H9 (cell line): ENCODE data around the gene SEMA4D. TPM values are rescaled to one million over a fixed set of nuclear protein-coding genes. Genes with fewer than 3 reads are reported as not detected.

Experiments
- DNase-seq: peaks from one replicate; pipeline ENCODE4 v3.0.0-alpha.2; 2017
- H2AFZ ChIP-seq: one replicate; pipeline ENCODE4 v1.6.1; 2013; ENCODE audit warnings: mild to moderate bottlenecking, low read length, control low read depth, moderate library complexity
- H2AK5ac ChIP-seq: 2 replicates; pipeline ENCODE4 v1.6.1; 2013; ENCODE audit warnings: low read length, control low read depth, mixed read lengths; ENCODE audit not compliant: insufficient read length
- H2BK120ac ChIP-seq: one replicate; pipeline ENCODE4 v1.6.1; 2013; ENCODE audit warnings: low read depth, mild to moderate bottlenecking, low read length, control low read depth, inconsistent platforms; ENCODE audit not compliant: poor library complexity, severe bottlenecking
- H2BK12ac ChIP-seq: 2 replicates; pipeline ENCODE4 v1.6.1; 2013; ENCODE audit warnings: low read length, control low read depth, mixed read lengths, low read depth; ENCODE audit not compliant: insufficient read length
- H2BK15ac ChIP-seq: 2 replicates; pipeline ENCODE4 v1.6.1; 2013; ENCODE audit warnings: low read depth, low read length, control low read depth
- H2BK20ac ChIP-seq: one replicate; pipeline ENCODE4 v1.6.1; 2013; ENCODE audit warnings: low read depth, mild to moderate bottlenecking, low read length, control low read depth, inconsistent platforms; ENCODE audit not compliant: poor library complexity, severe bottlenecking
- H2BK5ac ChIP-seq: 2 replicates; pipeline ENCODE4 v1.6.1; 2013; ENCODE audit warnings: low read length, control low read depth, mixed read lengths; ENCODE audit not compliant: insufficient read length
- H3K14ac ChIP-seq: 2 replicates; pipeline ENCODE4 v1.6.1; 2013; ENCODE audit warnings: low read length, control low read depth; ENCODE audit not compliant: insufficient read depth
- H3K18ac ChIP-seq: 2 replicates; pipeline ENCODE4 v1.6.1; 2013; ENCODE audit warnings: low read depth, mild to moderate bottlenecking, mixed read lengths, low read length, control low read depth; ENCODE audit not compliant: insufficient read length
- H3K23ac ChIP-seq: 2 replicates; pipeline ENCODE4 v1.6.1; 2013; ENCODE audit warnings: low read length, control low read depth, mixed read lengths, low read depth; ENCODE audit not compliant: insufficient read length
- H3K23me2 ChIP-seq: 2 replicates; pipeline ENCODE4 v1.6.1; 2013; ENCODE audit warnings: low read depth, mild to moderate bottlenecking, mixed read lengths, low read length, control low read depth; ENCODE audit not compliant: insufficient read length, poor library complexity, severe bottlenecking
- H3K27ac ChIP-seq: 2 replicates; pipeline ENCODE4 v1.5.1; 2013; ENCODE audit warnings: low read length, control low read depth, mixed read lengths, low read depth; ENCODE audit not compliant: insufficient read length
- H3K27me3 ChIP-seq: 2 replicates; pipeline ENCODE4 v1.6.1; 2013; ENCODE audit warnings: low read length, control low read depth, inconsistent platforms; ENCODE audit not compliant: insufficient read depth
- H3K4ac ChIP-seq: 2 replicates; pipeline ENCODE4 v1.6.1; 2013; ENCODE audit warnings: low read depth, mild to moderate bottlenecking, control low read depth, inconsistent platforms, low read length, moderate library complexity
- H3K4me1 ChIP-seq: 2 replicates; pipeline ENCODE4 v1.6.1; 2013; ENCODE audit warnings: low read length, control low read depth, inconsistent platforms; ENCODE audit not compliant: insufficient read depth
- H3K4me2 ChIP-seq: 2 replicates; pipeline ENCODE4 v1.6.1; 2013; ENCODE audit warnings: low read length, control low read depth, mixed read lengths; ENCODE audit not compliant: insufficient read length, insufficient read depth
- H3K56ac ChIP-seq: 2 replicates; pipeline ENCODE4 v1.6.1; 2013; ENCODE audit warnings: low read depth, mild to moderate bottlenecking, mixed read lengths, low read length, control low read depth; ENCODE audit not compliant: insufficient read length
- H3K79me1 ChIP-seq: 2 replicates; pipeline ENCODE4 v1.6.1; 2013; ENCODE audit warnings: low read depth, mild to moderate bottlenecking, moderate library complexity, low read length, control low read depth, inconsistent platforms; ENCODE audit not compliant: insufficient read depth, poor library complexity, severe bottlenecking
- H3K79me2 ChIP-seq: 2 replicates; pipeline ENCODE4 v1.6.1; 2013; ENCODE audit warnings: low read length, control low read depth, inconsistent platforms; ENCODE audit not compliant: insufficient read depth
- H3K9ac ChIP-seq: 2 replicates; pipeline ENCODE4 v1.6.1; 2013; ENCODE audit warnings: low read length, control low read depth, mixed read lengths; ENCODE audit not compliant: insufficient read length; ENCODE audit errors: extremely low read depth
- H3K9me3 ChIP-seq: one replicate; pipeline ENCODE4 v1.6.1; 2013; ENCODE audit warnings: low read depth, low read length, inconsistent platforms; ENCODE audit not compliant: control insufficient read depth
- H3T11ph ChIP-seq: one replicate; pipeline ENCODE4 v1.6.1; 2013; ENCODE audit warnings: mild to moderate bottlenecking, low read length, control low read depth, inconsistent platforms
- H4K20me1 ChIP-seq: one replicate; pipeline ENCODE4 v1.6.1; 2013; ENCODE audit not compliant: control insufficient read depth, insufficient read length, insufficient read depth
- H4K5ac ChIP-seq: 2 replicates; pipeline ENCODE4 v1.6.1; 2013; ENCODE audit warnings: low read depth, mild to moderate bottlenecking, mixed read lengths, low read length, control low read depth; ENCODE audit not compliant: insufficient read length
- H4K8ac ChIP-seq: replicated peaks from 2 replicates; pipeline ENCODE4 v1.6.1; 2013; ENCODE audit warnings: low read length, control low read depth, mixed read lengths, low read depth; ENCODE audit not compliant: insufficient read length
- H4K91ac ChIP-seq: 2 replicates; pipeline ENCODE4 v1.6.1; 2013; ENCODE audit warnings: low read depth, mild to moderate bottlenecking, moderate library complexity, mixed read lengths, low read length, control low read depth; ENCODE audit not compliant: insufficient read length
- H3K27ac Mint-ChIP-seq, 3 experiments: 2 replicates in 2 of 3; 3 replicates in 1 of 3; pipeline ENCODE4 v1.8.0; 2020 to 2021; ENCODE audit warnings: mixed read lengths in 3 of 3, mild to moderate bottlenecking in 1 of 3, moderate library complexity in 1 of 3
- H3K27me3 Mint-ChIP-seq: 2 replicates; pipeline ENCODE4 v1.8.0; 2021; ENCODE audit warnings: low read depth, mild to moderate bottlenecking, moderate library complexity, mixed read lengths
- H3K36me3 Mint-ChIP-seq, 3 experiments: 2 replicates in 2 of 3; 3 replicates in 1 of 3; pipeline ENCODE4 v1.8.0; 2020 to 2021; ENCODE audit warnings: low read depth in 3 of 3, mixed read lengths in 3 of 3; ENCODE audit not compliant: insufficient read depth in 1 of 3
- H3K4me1 Mint-ChIP-seq, 2 experiments: 2 replicates each; pipeline ENCODE4 v1.8.0; 2020; ENCODE audit warnings: mixed read lengths in 2 of 2
- H3K4me3 Mint-ChIP-seq, 2 experiments: 2 replicates in 1 of 2; 3 replicates in 1 of 2; pipeline ENCODE4 v1.8.0; 2020 to 2021; ENCODE audit warnings: mild to moderate bottlenecking in 2 of 2, mixed read lengths in 2 of 2, moderate library complexity in 1 of 2
- H3K9me3 Mint-ChIP-seq, 2 experiments: 2 replicates in 1 of 2; 3 replicates in 1 of 2; pipeline ENCODE4 v1.8.0; 2020; ENCODE audit warnings: mild to moderate bottlenecking in 2 of 2, mixed read lengths in 2 of 2, moderate library complexity in 1 of 2
- CTCF ChIP-seq: fragments of 200-600 bp; sonication (generic); conservative IDR thresholded peaks from 3 replicates; pipeline ENCODE4 v1.8.0; 2021; ENCODE audit warnings: antibody characterized with exemption, mild to moderate bottlenecking
- WGBS: extraction: QIAGEN DNeasy Blood & Tissue Kit; methylation state at CpG from one replicate; pipeline ENCODE4 v1.1.7; 2013; ENCODE audit warnings: missing lambda C conversion rate, low lambda C conversion rate, mixed read lengths; ENCODE audit not compliant: insufficient read length; ENCODE audit errors: extremely low coverage; 5-methylcytosine and 5-hydroxymethylcytosine counted together
- total RNA-seq: library from RNA; stranded (reverse); gene quantifications from 2 replicates; pipeline ENCODE4 v1.2.1, GENCODE V29; 2021

The SEMA4D gene
- total RNA-seq, 1 experiment from 2014 or later = 47.2 TPM

- H2BK12ac ChIP-seq = no peak overlapping the region
- no peak overlapping the region for H2AFZ ChIP-seq
- H3K79me2 ChIP-seq = peaks cover 4% of the 10 kb centered on the region; the same call in 1 of the 2 replicates
- no peak overlapping the region for H4K8ac ChIP-seq
- no peaks in the 10 kb centered on the region for H3K79me1 ChIP-seq
- H3K9me3 Mint-ChIP-seq = no peaks in the 10 kb centered on the region
- peak overlapping the region in 1 of 3 experiments; percentile 63; a peak in 3 of 7 replicates for H3K27ac Mint-ChIP-seq
- no peak for DNase-seq
- H3K4me2 ChIP-seq = no peak overlapping the region
- no peaks in the 10 kb centered on the region for H3K23me2 ChIP-seq
- H2AK5ac ChIP-seq = no peak overlapping the region
- no peak overlapping the region for H4K5ac ChIP-seq
- no peaks in the 10 kb centered on the region for H3K27me3 Mint-ChIP-seq
- no peak overlapping the region for H3K4me3 Mint-ChIP-seq
- no peak overlapping the region for H3K27ac ChIP-seq
- H3K36me3 Mint-ChIP-seq = peaks cover 7 to 29% (median 21%) of the 10 kb centered on the region in 3 experiments
- H3K4me1 ChIP-seq = peaks cover 6% of the 10 kb centered on the region; the same call in 1 of the 2 replicates
- H2BK20ac ChIP-seq = no peak overlapping the region
- H2BK120ac ChIP-seq = no peak overlapping the region
- no peak overlapping the region for H3K18ac ChIP-seq
- no peak overlapping the region for H3K4ac ChIP-seq
- no peaks in the 10 kb centered on the region for H3K27me3 ChIP-seq
- no peaks in the 10 kb centered on the region for H3K9me3 ChIP-seq
- H2BK15ac ChIP-seq = no peak overlapping the region
- WGBS = no CpG with 5 or more reads among the region's 9 CpGs
- peaks cover 4% of the 10 kb centered on the region for H4K20me1 ChIP-seq
- no peak overlapping the region for H3T11ph ChIP-seq
- no peak overlapping the region for H2BK5ac ChIP-seq
- no peak overlapping the region for H3K14ac ChIP-seq
- no peak overlapping the region for H3K9ac ChIP-seq
- no peak for TF ChIP-seq CTCF
- H3K4me1 Mint-ChIP-seq = peaks cover 36 to 46% of the 10 kb centered on the region in 2 experiments
- H3K23ac ChIP-seq = no peak overlapping the region
- H3K56ac ChIP-seq = no peak overlapping the region
- no peak overlapping the region for H4K91ac ChIP-seq
Observed at GRCh38 chr9:89457376-89457855, 40.5 kb downstream of the SEMA4D start.
